K562 (cell line): Measurements from ENCODE around the gene ACR. TPM values are rescaled to one million over a fixed set of nuclear protein-coding genes. Genes with fewer than 3 reads are reported as not detected.
A peak's percentile ranks its signal among the peaks of the same experiment; 100 is the strongest.
"Not testable (repeated sequence)": the region's sequence is repeated elsewhere in the genome, so short reads cannot be mapped to it uniquely, and the experiment has no call there.

Experiments used
- ATAC-seq: fragments of 200-7000 bp; cut with Tn5 transposase; 3 replicates; pipeline ENCODE4 v1.9.1; 2020; ENCODE audit warnings: moderate library complexity
- BruUV-seq: library from RNA; stranded (reverse); fragments of 400-500 nt; replicated peaks from 2 replicates; lab custom pipeline; 2021; lab: Mats Ljungman, UMichigan
- CTCF ChIA-PET: fragments of 300-600 bp; formaldehyde crosslinking; extraction: SDS; loops from one replicate; lab custom pipeline; 2021; ENCODE audit warnings: low intra/inter-chr PET ratio; lab: Yijun Ruan, JAX
- POLR2A ChIA-PET: fragments of 300-600, 350-650 bp; sonication (Branson Sonifier 250); formaldehyde crosslinking; extraction: SDS; loops from one replicate; lab custom pipeline; 2021; ENCODE audit warnings: antibody characterized with exemption, inconsistent platforms; lab: Yijun Ruan, JAX
- DNase-seq, 4 experiments: peaks; one replicate each; pipeline versions ENCODE4 v3.0.0 to v3.0.0-alpha.2; 2011 to 2018; ENCODE audit warnings: low spot score in 3 of 4, mixed read lengths in 3 of 4; ENCODE audit errors: extremely low read depth in 1 of 4
- FAIRE-seq: peaks from 2 replicates; lab custom pipeline; 2011; peaks lifted over from hg19 to GRCh38; lab: Jason Lieb, UNC
- H2AFZ ChIP-seq: 2 replicates; pipeline ENCODE4 v1.6.0; 2011; ENCODE audit warnings: low read depth, low read length, control low read depth, inconsistent platforms
- H3K27ac ChIP-seq: fragments of 200-600 bp; 3 replicates; pipeline ENCODE4 v1.8.0; 2011; ENCODE audit warnings: low read depth, mild to moderate bottlenecking, control low read depth, inconsistent platforms, low read length, moderate library complexity, mixed read lengths; ENCODE audit errors: extremely low read depth
- H3K27me3 ChIP-seq, 2 experiments: fragments of 300-600 bp in 1 of 2; 2 replicates in 1 of 2; 3 replicates in 1 of 2; pipeline versions ENCODE4 v1.6.0 to v1.8.0; 2011; ENCODE audit warnings: inconsistent platforms in 2 of 2, low read length in 2 of 2, mild to moderate bottlenecking in 1 of 2, mixed read lengths in 1 of 2, moderate library complexity in 1 of 2; ENCODE audit not compliant: control insufficient read depth in 2 of 2, insufficient read depth in 2 of 2
- H3K36me3 ChIP-seq: fragments of 300-600 bp; 3 replicates; pipeline ENCODE4 v1.8.0; 2011; ENCODE audit warnings: mild to moderate bottlenecking, low read length, inconsistent platforms; ENCODE audit not compliant: control insufficient read depth, insufficient read depth
- H3K4me1 ChIP-seq, 2 experiments: fragments of 200-600 bp in 1 of 2; replicated peaks in 1 of 2; 2 replicates in 1 of 2; 3 replicates in 1 of 2; pipeline versions ENCODE4 v1.5.1 to v1.8.0; 2011; ENCODE audit warnings: inconsistent platforms in 2 of 2, low read length in 2 of 2, mild to moderate bottlenecking in 1 of 2, mixed read lengths in 1 of 2, moderate library complexity in 1 of 2; ENCODE audit not compliant: control insufficient read depth in 2 of 2, insufficient read depth in 2 of 2
- H3K4me2 ChIP-seq: 2 replicates; pipeline ENCODE4 v1.6.1; 2011; ENCODE audit warnings: low read length, control low read depth, inconsistent platforms, mixed read lengths; ENCODE audit not compliant: insufficient read depth
- H3K4me3 ChIP-seq: fragments of 200-600 bp; sonication (generic), shearing (Covaris generic); 2 replicates; pipeline ENCODE4 v1.5.1; 2016; ENCODE audit warnings: control low read depth, inconsistent platforms
- H3K79me2 ChIP-seq: fragments of 200-600 bp; 3 replicates; pipeline ENCODE4 v1.8.0; 2011; ENCODE audit warnings: low read length, inconsistent platforms; ENCODE audit not compliant: control insufficient read depth, insufficient read depth
- H3K9ac ChIP-seq, 2 experiments: 2 replicates each; pipeline versions ENCODE4 v1.6.0 to v1.6.1; 2011; ENCODE audit warnings: low read depth in 2 of 2, low read length in 2 of 2, control low read depth in 1 of 2, inconsistent platforms in 1 of 2, mild to moderate bottlenecking in 1 of 2, mixed read lengths in 1 of 2; ENCODE audit not compliant: insufficient read depth in 1 of 2
- H3K9me1 ChIP-seq: one replicate; pipeline ENCODE4 v1.6.0; 2011; ENCODE audit warnings: inconsistent platforms, mild to moderate bottlenecking, low read length, moderate library complexity; ENCODE audit not compliant: control insufficient read depth, insufficient read depth
- H3K9me3 ChIP-seq: replicated peaks from 2 replicates; pipeline ENCODE4 v1.5.1; 2011; ENCODE audit warnings: low read depth, low read length, inconsistent platforms; ENCODE audit not compliant: control insufficient read depth, insufficient read depth
- H4K20me1 ChIP-seq: replicated peaks from 2 replicates; pipeline ENCODE4 v1.6.1; 2011; ENCODE audit warnings: low read length, inconsistent platforms, mixed read lengths; ENCODE audit not compliant: control insufficient read depth, insufficient read depth
- BHLHE40 ChIP-seq: IDR thresholded peaks from 2 replicates; pipeline ENCODE4 v1.6.1; 2011; ENCODE audit warnings: low read length, improper control_type of control experiment
- CEBPB ChIP-seq: fragments of 450-650 bp; IDR thresholded peaks from 2 replicates; pipeline ENCODE4 v1.6.1; 2016; ENCODE audit warnings: missing genetic modification characterization, missing compliant biosample characterization
- NR2C2 ChIP-seq, 2 experiments: fragments of 200-800 bp in 1 of 2; sonication (Bioruptor generic) in 1 of 2; sonication (generic) in 1 of 2; formaldehyde crosslinking in 1 of 2; IDR thresholded peaks; 2 replicates each; pipeline versions ENCODE4 v1.6.1 to v1.8.0; 2016 to 2022; ENCODE audit warnings: mild to moderate bottlenecking in 1 of 2, missing compliant biosample characterization in 1 of 2, missing genetic modification characterization in 1 of 2, missing genetic modification reagents in 1 of 2
- WGBS: fragments of 100-300 bp; shearing (Covaris generic); methylation state at CpG from one replicate; pipeline ENCODE4 v1.1.6; 2016; ENCODE audit warnings: low coverage, mixed read lengths; ENCODE audit not compliant: insufficient coverage; ENCODE audit errors: missing lambda C conversion rate; 5-methylcytosine and 5-hydroxymethylcytosine counted together
- in situ Hi-C: fragments of 300-500 bp; cut with MboI; formaldehyde crosslinking; loops from 4 replicates; pipeline ENCODE4 v1.15.0; 2018; ENCODE audit warnings: inconsistent platforms, mixed read lengths
- intact Hi-C: fragments of 100-400 bp; cut with micrococcal nuclease; formaldehyde crosslinking; loops from 2 replicates; pipeline ENCODE4 v1.14.2; 2022
- polyA plus RNA-seq, 8 experiments: library from polyadenylated mRNA; depleted of rRNA in 4 of 8; stranded (reverse) in 5 of 8; unstranded in 3 of 8; fragments of >200 nt; fragmentation: Nextera tagmentation in 2 of 8; fragmentation: Illumina TruSeq in 1 of 8; extraction: Ambion mirVana in 2 of 8; extraction: Trizol in 1 of 8; gene quantifications; 2 replicates each; pipeline versions ENCODE4 v1.2.1 to v1.2.3, GENCODE V29; 2011 to 2014; ENCODE audit warnings: inconsistent platforms in 1 of 8, missing spikeins in 1 of 8
- total RNA-seq, 7 experiments: library from RNA; depleted of rRNA in 6 of 7; stranded (reverse); fragments of >200 nt in 6 of 7; fragmentation: Illumina TruSeq in 2 of 7; extraction: Trizol in 2 of 7; gene quantifications; 2 replicates each; pipeline versions ENCODE4 v1.2.1 to v1.2.3, GENCODE V29; 2011 to 2021; ENCODE audit warnings: low replicate concordance in 1 of 7

The ACR gene
- total and polyA plus RNA-seq, 9 of the 15 experiments (the other 6 are each of a cell fraction or from before 2014, with no cell fraction given): not detected

DNA sequence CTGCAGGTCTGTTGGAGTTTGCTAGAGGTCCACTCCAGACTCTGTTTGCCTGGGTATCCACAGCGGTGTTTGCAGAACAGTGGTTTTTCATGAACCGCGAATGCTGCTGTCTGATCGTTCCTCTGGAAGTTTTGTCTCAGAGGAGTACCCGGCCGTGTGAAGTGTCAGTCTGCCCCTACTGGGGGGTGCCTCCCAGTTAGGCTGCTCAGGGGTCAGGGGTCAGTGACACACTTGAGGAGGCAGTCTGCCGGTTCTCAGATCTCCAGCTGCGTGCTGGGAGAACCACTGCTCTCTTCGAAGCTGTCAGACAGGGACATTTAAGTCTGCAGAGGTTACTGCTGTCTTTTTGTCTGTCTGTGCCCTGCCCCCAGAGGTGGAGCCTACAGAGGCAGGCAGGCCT is 18.4 kb downstream of the ACR start:
- H3K27me3 ChIP-seq; intact Hi-C loops; CTCF ChIA-PET; H3K9ac ChIP-seq; in situ Hi-C loops; ATAC-seq; H3K4me2 ChIP-seq; POLR2A ChIA-PET; H3K9me1 ChIP-seq; H3K9me3 ChIP-seq; H2AFZ ChIP-seq; BruUV-seq; H3K4me1 ChIP-seq; DNase-seq; H3K79me2 ChIP-seq; H3K27ac ChIP-seq; H4K20me1 ChIP-seq; FAIRE-seq; H3K36me3 ChIP-seq; TF ChIP-seq NR2C2 (CRISPR knock-in tag; IDR thresholded peaks at IDR 0.05): not testable (repeated sequence)
- TF ChIP-seq NR2C2 (tag; IDR thresholded peaks at IDR 0.05): peak; percentile 38; the same call in 1 of the 2 replicates
- peak overlapping the region; percentile 33 for H3K4me3 ChIP-seq
- 0% methylated on average over 2 of the region's 9 CpGs for WGBS

DNA sequence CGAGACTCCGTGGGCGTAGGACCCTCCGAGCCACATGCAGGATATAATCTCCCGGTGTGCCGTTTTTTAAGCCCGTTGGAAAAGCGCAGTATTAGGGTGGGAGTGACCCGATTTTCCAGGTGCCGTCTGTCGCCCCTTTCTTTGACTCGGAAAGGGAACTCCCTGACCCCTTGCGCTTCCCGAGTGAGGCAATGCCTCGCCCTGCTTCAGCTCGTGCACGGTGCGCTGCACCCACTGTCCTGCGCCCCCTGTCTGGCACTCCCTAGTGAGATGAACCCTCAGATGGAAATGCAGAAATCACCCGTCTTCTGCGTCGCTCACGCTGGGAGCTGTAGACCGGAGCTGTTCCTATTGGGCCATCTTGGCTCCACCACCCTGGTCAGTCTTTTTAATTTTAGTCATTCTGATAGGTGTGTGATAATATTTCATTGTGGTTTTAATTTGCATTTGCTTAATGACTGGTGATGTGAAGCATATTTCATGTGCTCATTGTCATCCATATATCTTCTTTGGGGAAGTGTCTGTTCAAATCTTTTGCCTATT is 19.0 kb downstream of the ACR start:
- intact Hi-C loops, H3K36me3 ChIP-seq, H4K20me1 ChIP-seq, FAIRE-seq, H3K27me3 ChIP-seq, CTCF ChIA-PET, H3K27ac ChIP-seq, H3K4me1 ChIP-seq, POLR2A ChIA-PET, H3K9me3 ChIP-seq, H3K79me2 ChIP-seq, in situ Hi-C loops, ATAC-seq, H3K9me1 ChIP-seq: not testable (repeated sequence)
- peak overlapping the region; percentile 82 for H2AFZ ChIP-seq
- WGBS: 11% methylated on average over 14 of the region's 24 CpGs
- peak overlapping the region; percentile 33 for H3K4me3 ChIP-seq
- TSS peak; percentile 42 for BruUV-seq
- DNase-seq: peak in 1 of 4 experiments; percentile 35
- peak overlapping the region; percentile 55 for H3K4me2 ChIP-seq
- peak overlapping the region; percentile 30 to 71; a peak in 2 of 4 replicates for H3K9ac ChIP-seq
- TF ChIP-seq CEBPB (tag): peak; percentile 24; the same call in 1 of the 2 replicates
- TF ChIP-seq BHLHE40: peak; percentile 43; the same call in 1 of the 2 replicates
